GM21825 (cell line): Measurements from ENCODE around the gene PTPRN2.

Experiments
- ATAC-seq: cut with Tn5 transposase; IDR thresholded peaks from one replicate; pipeline ENCODE4 v1.9.1; 2021; ENCODE audit warnings: mild to moderate bottlenecking, moderate library complexity; ENCODE audit not compliant: unreplicated experiment

PTPRN2 gene

GRCh38 chr7:158329014-158329610 lies 258.5 kb downstream of the PTPRN2 start:
- no peak for ATAC-seq

GRCh38 chr7:158328376-158329013 lies 259.1 kb downstream of the PTPRN2 start:
- ATAC-seq: no peak

- no peak for ATAC-seq
Observed at GRCh38 chr7:158327571-158328180, 259.9 kb downstream of the PTPRN2 start.

- no peak for ATAC-seq
Observed at GRCh38 chr7:158327012-158327411, 260.6 kb downstream of the PTPRN2 start.

- ATAC-seq: no peak
Observed at GRCh38 chr7:158325530-158326381, 261.9 kb downstream of the PTPRN2 start.

- ATAC-seq: no peak
Observed at GRCh38 chr7:158324397-158325360, 262.9 kb downstream of the PTPRN2 start.

- ATAC-seq: no peak
Observed at GRCh38 chr7:158323741-158324396, 263.8 kb downstream of the PTPRN2 start.

- no peak for ATAC-seq
Observed at GRCh38 chr7:158322616-158323530, 264.8 kb downstream of the PTPRN2 start.

- ATAC-seq: no peak
Observed at GRCh38 chr7:158321936-158322615, 265.5 kb downstream of the PTPRN2 start.

GRCh38 chr7:158321056-158321700 lies 266.4 kb downstream of the PTPRN2 start:
- ATAC-seq: no peak

GRCh38 chr7:158320328-158320727 lies 267.3 kb downstream of the PTPRN2 start:
- no peak for ATAC-seq

GRCh38 chr7:158318511-158318913 lies 269.1 kb downstream of the PTPRN2 start:
- no peak for ATAC-seq

- no peak for ATAC-seq
Observed at GRCh38 chr7:158317238-158318205, 270.1 kb downstream of the PTPRN2 start.

GRCh38 chr7:158316466-158317031 lies 271.1 kb downstream of the PTPRN2 start:
- no peak for ATAC-seq

- ATAC-seq: no peak
Observed at GRCh38 chr7:158315881-158316280, 271.7 kb downstream of the PTPRN2 start.

GRCh38 chr7:158315326-158315725 lies 272.3 kb downstream of the PTPRN2 start:
- ATAC-seq: no peak
